AG09309 (cell line): ENCODE results near the gene CCNK.

Source experiments
- DNase-seq: peaks from one replicate; pipeline ENCODE4 v3.0.0-alpha.2; 2010; ENCODE audit warnings: low read depth
- H3K4me3 ChIP-seq: 2 replicates; pipeline ENCODE4 v1.5.1; 2011; ENCODE audit warnings: mild to moderate bottlenecking, low read depth, low read length, moderate library complexity; ENCODE audit not compliant: control insufficient read depth
- CTCF ChIP-seq: IDR thresholded peaks from 2 replicates; pipeline ENCODE4 v1.5.1; 2011; ENCODE audit warnings: mild to moderate bottlenecking, low read depth, low read length, inconsistent platforms; ENCODE audit not compliant: insufficient read depth, control insufficient read depth; ENCODE audit errors: missing control alignments

CCNK gene

GRCh38 chr14:99468836-99469592 lies 12.2 kb upstream of the CCNK start:
- TF ChIP-seq CTCF: no peak
- no peak for DNase-seq
- no peak overlapping the region for H3K4me3 ChIP-seq

GRCh38 chr14:99471731-99472130 lies 9.5 kb upstream of the CCNK start:
- H3K4me3 ChIP-seq: no peak overlapping the region
- no peak for DNase-seq
- no peak for TF ChIP-seq CTCF

GRCh38 chr14:99472937-99473336 lies 8.3 kb upstream of the CCNK start:
- DNase-seq: no peak
- no peak overlapping the region for H3K4me3 ChIP-seq

GRCh38 chr14:99473458-99473857 lies 7.8 kb upstream of the CCNK start:
- no peak for DNase-seq
- no peak for TF ChIP-seq CTCF
- no peak overlapping the region for H3K4me3 ChIP-seq

More at GRCh38 chr14:99472937-99473336, 8.3 kb upstream of the CCNK start:
- TF ChIP-seq CTCF: no peak

- no peak for DNase-seq
- no peak overlapping the region for H3K4me3 ChIP-seq
- no peak for TF ChIP-seq CTCF
Measured at GRCh38 chr14:99475179-99475578, 6.0 kb upstream of the CCNK start.

- DNase-seq: no peak
- no peak overlapping the region for H3K4me3 ChIP-seq
- no peak for TF ChIP-seq CTCF
Measured at GRCh38 chr14:99475660-99476059, 5.5 kb upstream of the CCNK start.
